Parathyroid adenoma (tissue), 2 donors: ENCODE results near the gene SUGP1.

Experiments
- H2AFZ ChIP-seq: fragments of 300-600 bp; sonication (generic); one replicate; pipeline ENCODE4 v1.7.0; 2017; ENCODE audit warnings: antibody characterized with exemption, mild to moderate bottlenecking
- H3K27ac ChIP-seq: fragments of 300-600 bp; sonication (generic); one replicate; pipeline ENCODE4 v1.7.0; 2017
- H3K27me3 ChIP-seq: fragments of 300-600 bp; sonication (generic); one replicate; pipeline ENCODE4 v1.7.0; 2017; ENCODE audit warnings: low read length; ENCODE audit not compliant: control insufficient read depth, insufficient read depth
- H3K36me3 ChIP-seq: fragments of 300-600 bp; sonication (generic); one replicate; pipeline ENCODE4 v1.7.0; 2017; ENCODE audit warnings: low read length; ENCODE audit not compliant: control insufficient read depth, insufficient read depth
- H3K4me1 ChIP-seq: fragments of 300-600 bp; sonication (generic); one replicate; pipeline ENCODE4 v1.7.0; 2017; ENCODE audit warnings: control low read depth
- H3K4me2 ChIP-seq: fragments of 300-600 bp; sonication (generic); one replicate; pipeline ENCODE4 v1.7.0; 2017; ENCODE audit warnings: low read length
- H3K4me3 ChIP-seq: fragments of 300-600 bp; sonication (generic); one replicate; pipeline ENCODE4 v1.7.0; 2017; ENCODE audit warnings: low read depth, low read length
- H3K79me2 ChIP-seq: fragments of 300-600 bp; sonication (generic); one replicate; pipeline ENCODE4 v1.7.0; 2017; ENCODE audit warnings: control low read depth
- H3K9ac ChIP-seq: fragments of 300-600 bp; sonication (generic); one replicate; pipeline ENCODE4 v1.7.0; 2017; ENCODE audit warnings: mild to moderate bottlenecking
- H3K9me3 ChIP-seq: fragments of 300-600 bp; sonication (generic); one replicate; pipeline ENCODE4 v1.7.0; 2017; ENCODE audit warnings: low read length; ENCODE audit not compliant: control insufficient read depth
- TF ChIP-seq, protein P1 (sequence below): fragments of 300-600 bp; sonication (generic); IDR thresholded peaks from one replicate; pipeline ENCODE4 v1.7.0; 2017; ENCODE audit warnings: antibody characterized with exemption, mild to moderate bottlenecking
- donor health status: primary hyperparathyroidism.

Gene SUGP1

DNA sequence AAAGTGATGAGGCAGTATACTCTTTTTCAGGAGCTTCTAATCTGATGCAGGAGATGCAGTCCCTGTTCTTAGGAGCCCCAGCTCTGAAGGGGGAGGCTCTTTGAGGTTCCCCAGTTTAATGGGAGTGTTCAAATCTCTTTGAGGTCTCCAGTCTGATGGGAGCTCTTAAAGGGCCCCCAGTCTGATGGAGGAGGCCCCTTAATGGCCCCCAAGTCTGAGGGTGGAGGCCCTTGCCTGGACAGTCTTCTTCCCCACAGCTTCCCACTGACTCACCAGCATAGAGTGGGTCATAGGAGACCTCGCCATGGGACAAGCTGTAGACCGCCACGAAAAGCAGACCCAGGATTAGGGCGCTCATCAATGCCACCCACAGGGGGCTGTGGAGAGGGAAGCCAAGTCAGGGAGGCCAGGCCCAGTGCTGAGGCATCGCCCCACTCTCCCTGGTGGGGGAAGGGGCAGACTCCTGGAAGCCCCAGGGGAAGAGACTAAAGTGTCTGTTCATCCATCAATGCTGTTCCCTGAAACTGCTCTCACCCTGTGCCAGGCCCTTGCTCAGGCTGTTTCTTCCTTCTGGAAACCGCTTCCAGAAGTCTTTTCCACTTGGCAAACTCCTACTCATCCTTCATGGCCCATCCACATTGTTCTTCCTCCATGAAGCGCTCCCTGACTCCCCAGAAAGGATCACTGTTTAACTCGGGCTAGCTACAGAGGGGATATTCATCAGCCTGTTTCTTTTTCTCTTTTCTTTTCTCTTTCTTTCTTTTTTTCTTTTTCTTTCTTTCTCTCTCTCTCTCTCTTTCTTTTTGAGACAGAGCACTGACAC lies 49.3 kb downstream of the SUGP1 start:
- H3K36me3 ChIP-seq: no peaks in the 10 kb centered on the region
- H3K4me2 ChIP-seq: no peak overlapping the region
- H3K27ac ChIP-seq: no peak overlapping the region
- no peak overlapping the region for H3K4me3 ChIP-seq
- H3K4me1 ChIP-seq: no peaks in the 10 kb centered on the region
- H2AFZ ChIP-seq: no peak overlapping the region
- no peaks in the 10 kb centered on the region for H3K9me3 ChIP-seq
- no peaks in the 10 kb centered on the region for H3K27me3 ChIP-seq
- no peak overlapping the region for H3K9ac ChIP-seq
- H3K79me2 ChIP-seq: no peaks in the 10 kb centered on the region
- TF ChIP-seq, protein P1, sequence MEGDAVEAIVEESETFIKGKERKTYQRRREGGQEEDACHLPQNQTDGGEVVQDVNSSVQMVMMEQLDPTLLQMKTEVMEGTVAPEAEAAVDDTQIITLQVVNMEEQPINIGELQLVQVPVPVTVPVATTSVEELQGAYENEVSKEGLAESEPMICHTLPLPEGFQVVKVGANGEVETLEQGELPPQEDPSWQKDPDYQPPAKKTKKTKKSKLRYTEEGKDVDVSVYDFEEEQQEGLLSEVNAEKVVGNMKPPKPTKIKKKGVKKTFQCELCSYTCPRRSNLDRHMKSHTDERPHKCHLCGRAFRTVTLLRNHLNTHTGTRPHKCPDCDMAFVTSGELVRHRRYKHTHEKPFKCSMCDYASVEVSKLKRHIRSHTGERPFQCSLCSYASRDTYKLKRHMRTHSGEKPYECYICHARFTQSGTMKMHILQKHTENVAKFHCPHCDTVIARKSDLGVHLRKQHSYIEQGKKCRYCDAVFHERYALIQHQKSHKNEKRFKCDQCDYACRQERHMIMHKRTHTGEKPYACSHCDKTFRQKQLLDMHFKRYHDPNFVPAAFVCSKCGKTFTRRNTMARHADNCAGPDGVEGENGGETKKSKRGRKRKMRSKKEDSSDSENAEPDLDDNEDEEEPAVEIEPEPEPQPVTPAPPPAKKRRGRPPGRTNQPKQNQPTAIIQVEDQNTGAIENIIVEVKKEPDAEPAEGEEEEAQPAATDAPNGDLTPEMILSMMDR: no peak

DNA sequence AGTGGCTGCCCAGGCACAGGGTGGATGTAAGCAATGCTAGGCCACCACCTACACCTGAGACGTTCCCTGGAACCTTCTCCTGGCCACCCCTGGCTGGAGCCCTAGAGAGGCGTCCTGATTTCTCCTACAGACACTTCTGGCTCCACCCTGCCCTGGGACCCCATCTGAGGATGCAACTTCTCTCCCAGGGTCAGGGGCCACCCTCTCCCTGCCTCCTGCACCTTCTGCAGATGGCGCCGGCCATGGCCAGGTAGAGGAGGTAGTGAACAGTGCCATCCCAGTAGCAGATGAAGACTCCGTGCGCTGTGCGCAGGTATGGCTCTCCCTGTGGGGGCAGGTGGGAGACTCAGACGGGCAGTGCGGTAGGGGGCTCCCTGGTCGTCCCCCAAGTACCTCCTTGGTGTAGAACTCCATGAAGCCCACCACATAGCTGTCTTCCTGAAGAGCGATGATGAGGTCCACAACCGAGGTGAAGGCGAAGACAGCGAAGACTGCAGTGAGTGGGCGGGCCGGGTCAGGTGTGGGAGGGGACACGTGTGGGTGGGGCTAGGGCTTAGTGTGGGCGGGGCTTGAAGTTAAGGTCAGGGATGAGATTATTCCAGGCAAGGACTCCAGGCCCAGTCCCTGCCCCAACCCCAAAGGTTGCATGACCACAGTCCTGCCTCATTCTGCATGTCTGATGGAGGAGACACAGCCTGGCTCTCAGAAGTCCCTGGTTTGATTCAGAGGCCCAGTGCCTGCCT lies 50.2 kb downstream of the SUGP1 start:
- no peaks in the 10 kb centered on the region for H3K36me3 ChIP-seq
- H3K4me3 ChIP-seq: no peak overlapping the region
- H3K4me1 ChIP-seq: no peaks in the 10 kb centered on the region
- H3K79me2 ChIP-seq: no peaks in the 10 kb centered on the region
- H2AFZ ChIP-seq: no peak overlapping the region
- H3K9me3 ChIP-seq: no peaks in the 10 kb centered on the region
- TF ChIP-seq, protein P1: no peak
- H3K27ac ChIP-seq: no peak overlapping the region
- no peaks in the 10 kb centered on the region for H3K27me3 ChIP-seq
- H3K9ac ChIP-seq: no peak overlapping the region
- no peak overlapping the region for H3K4me2 ChIP-seq

DNA sequence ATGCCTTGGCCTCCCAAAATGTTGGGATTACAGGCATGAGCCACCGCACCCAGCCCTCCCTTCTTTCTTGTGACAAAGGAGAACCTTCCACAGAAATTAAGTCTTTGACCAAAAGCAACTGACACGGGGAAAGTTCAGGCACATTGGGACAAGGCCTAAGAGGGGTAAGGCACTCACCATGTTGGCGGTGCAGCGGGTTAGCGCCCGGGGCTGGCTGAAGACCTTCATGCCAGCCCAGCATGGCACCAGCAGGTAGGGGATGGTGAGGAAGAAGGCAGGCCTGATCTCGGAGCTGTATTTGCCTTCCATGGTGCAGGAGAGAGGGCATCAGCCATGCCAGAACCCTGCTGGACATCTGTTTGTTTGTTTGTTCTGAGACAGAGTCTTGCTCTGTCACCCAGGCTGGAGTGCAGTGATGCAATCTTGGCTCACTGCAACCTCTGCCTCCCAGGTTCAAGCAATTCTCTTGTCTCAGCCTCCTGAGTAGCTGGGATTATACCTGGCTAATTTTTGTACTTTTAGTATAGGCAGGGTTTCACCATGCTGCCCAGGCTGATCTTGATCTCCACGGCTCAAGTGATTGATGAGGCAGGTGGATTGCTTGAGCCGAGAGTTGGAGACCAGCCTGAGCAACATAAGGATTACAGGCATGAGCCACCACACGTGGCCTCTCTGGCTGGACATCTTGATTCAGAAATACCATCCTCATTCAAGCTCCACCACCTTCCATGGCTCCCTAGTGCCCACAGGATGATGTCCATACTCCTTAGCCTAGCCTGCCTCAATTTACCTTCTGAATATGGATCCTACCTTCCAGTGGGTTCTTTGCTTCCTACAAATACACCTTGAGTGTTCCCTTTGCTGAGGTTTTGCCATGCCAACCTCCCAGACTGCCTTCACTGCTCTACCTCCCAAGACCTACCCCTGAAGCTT lies 51.6 kb downstream of the SUGP1 start:
- Histone ChIP-seq H3K27me3 (no peaks in the 10 kb centered on the region), H3K9ac (no peak overlapping the region), H3K27ac (no peak overlapping the region), H2AFZ (no peak overlapping the region), H3K9me3 (no peaks in the 10 kb centered on the region), H3K4me3 (no peak overlapping the region), H3K4me1 (no peaks in the 10 kb centered on the region), H3K36me3 (no peaks in the 10 kb centered on the region), H3K4me2 (no peak overlapping the region), H3K79me2 (no peaks in the 10 kb centered on the region)
- TF ChIP-seq, protein P1: no peak

DNA sequence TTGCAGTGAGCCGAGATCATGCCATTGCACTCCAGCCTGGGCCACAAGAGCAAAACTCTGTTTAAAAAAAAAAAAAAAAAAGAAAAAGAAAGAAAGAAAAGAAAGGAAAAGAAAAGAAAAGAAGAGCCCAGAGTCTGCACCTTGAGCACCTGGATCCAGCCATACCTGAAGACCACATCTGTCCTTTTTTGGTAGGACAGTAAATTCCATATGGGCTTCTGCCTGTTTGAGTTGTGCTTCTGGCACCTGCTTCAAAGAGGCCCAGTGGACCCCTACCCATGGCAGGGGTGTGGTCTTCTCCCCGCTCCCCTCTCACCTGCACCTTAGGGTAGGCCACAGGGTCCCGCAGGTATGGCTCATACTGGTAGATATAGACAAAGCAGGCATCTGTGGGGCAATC lies 53.0 kb downstream of the SUGP1 start:
- H3K27ac ChIP-seq: no peak overlapping the region
- no peaks in the 10 kb centered on the region for H3K36me3 ChIP-seq
- H3K27me3 ChIP-seq: peaks cover under 1% of the 10 kb centered on the region
- H3K9ac ChIP-seq: no peak overlapping the region
- no peak overlapping the region for H3K4me2 ChIP-seq
- H3K4me1 ChIP-seq: no peaks in the 10 kb centered on the region
- H3K4me3 ChIP-seq: no peak overlapping the region
- TF ChIP-seq, protein P1: no peak
- no peak overlapping the region for H2AFZ ChIP-seq
- H3K79me2 ChIP-seq: no peaks in the 10 kb centered on the region
- no peaks in the 10 kb centered on the region for H3K9me3 ChIP-seq
